ENCODE results near the gene ANXA1. TPM values are rescaled to one million over a fixed set of nuclear protein-coding genes. Genes with fewer than 3 reads are reported as not detected.

The ANXA1 gene
- total and polyA plus RNA-seq, 4 donors: 4.8 to 28.6 (median 14.5) TPM

DNA sequence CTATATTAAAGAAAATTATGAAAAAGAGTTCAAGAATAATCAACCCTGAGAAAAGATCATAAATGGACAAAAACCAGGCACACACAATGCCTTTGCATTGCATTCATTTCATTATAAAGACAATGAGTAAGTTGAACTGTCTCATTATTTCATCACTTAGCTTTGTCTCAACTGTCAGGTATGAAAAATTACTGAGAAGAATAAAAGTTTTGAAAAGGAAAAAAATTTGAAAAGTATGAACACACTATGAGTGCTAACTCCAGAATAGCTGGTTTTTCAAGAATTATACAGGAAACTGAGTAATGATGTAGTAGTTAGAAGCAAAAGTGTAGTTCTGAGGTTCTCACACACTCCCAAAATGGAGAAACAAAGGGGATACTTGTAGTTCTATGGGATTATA lies 16.3 kb upstream of the ANXA1 start:
- Histone ChIP-seq H3K9me3 (ENCODE audit: control insufficient read depth in 4 of 4, low read length in 3 of 4) (no peaks in the 10 kb centered on the region), H3K36me3 (ENCODE audit: control insufficient read depth in 4 of 4, insufficient read depth in 3 of 4, low read depth in 1 of 4, low read length in 3 of 4) (no peaks in the 10 kb centered on the region), H3K9ac (ENCODE audit: low read depth in 1 of 2, low read length in 2 of 2) (no peak overlapping the region), H3K4me1 (ENCODE audit: control insufficient read depth in 4 of 4, insufficient read depth in 4 of 4, low read length in 3 of 4) (no peaks in the 10 kb centered on the region), H3K27me3 (ENCODE audit: control insufficient read depth in 4 of 4, insufficient read depth in 4 of 4, low read length in 3 of 4) (no peaks in the 10 kb centered on the region), H3K4me3 (ENCODE audit: low read depth in 1 of 3, low read length in 3 of 3) (no peak overlapping the region), H3K27ac (ENCODE audit: low read depth in 1 of 2, low read length in 2 of 2) (no peak overlapping the region)
- TF ChIP-seq, protein P1, sequence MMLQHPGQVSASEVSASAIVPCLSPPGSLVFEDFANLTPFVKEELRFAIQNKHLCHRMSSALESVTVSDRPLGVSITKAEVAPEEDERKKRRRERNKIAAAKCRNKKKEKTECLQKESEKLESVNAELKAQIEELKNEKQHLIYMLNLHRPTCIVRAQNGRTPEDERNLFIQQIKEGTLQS (IDR thresholded peaks at IDR 0.05): no peak
- TF ChIP-seq RAD21 (IDR thresholded peaks at IDR 0.05): no peak
- no peak for TF ChIP-seq FOXA2 (IDR thresholded peaks at IDR 0.05)
- TF ChIP-seq FOXA1 (IDR thresholded peaks at IDR 0.05): no peak
- TF ChIP-seq SP1 (IDR thresholded peaks at IDR 0.05): no peak
- no peak for TF ChIP-seq EGR1 (IDR thresholded peaks at IDR 0.05; ENCODE audit: low read depth in 2 of 2)
- DNase-seq (ENCODE audit: low spot score): no peak

DNA sequence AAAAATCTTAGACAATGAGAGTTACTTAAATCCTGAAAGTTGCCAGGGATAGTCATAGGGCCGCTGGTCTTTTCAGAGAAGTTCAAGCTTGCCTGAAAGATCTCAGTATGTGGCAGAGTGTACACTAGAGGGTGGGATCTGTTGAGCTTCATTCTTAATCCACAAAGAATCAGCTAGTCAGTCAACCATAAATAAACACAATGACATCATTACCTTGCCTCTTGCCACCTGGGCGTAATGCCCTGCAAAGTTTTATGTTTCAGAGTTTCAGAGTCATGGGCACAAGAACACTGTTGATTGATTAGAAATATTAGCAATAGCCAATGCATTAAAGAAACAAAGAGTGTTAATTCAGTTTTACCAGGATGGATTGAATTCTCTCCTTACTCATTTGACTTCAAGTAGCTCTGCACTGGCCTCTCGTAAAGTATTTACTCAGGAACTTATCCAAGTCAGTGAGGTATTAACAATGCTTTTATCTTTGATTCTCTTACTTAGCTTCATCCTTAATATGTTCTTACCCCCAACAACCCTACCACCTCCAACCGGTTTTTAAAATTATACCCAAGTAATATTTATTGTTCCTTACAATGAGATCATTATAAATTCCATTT lies 14.3 kb upstream of the ANXA1 start:
- H3K36me3 ChIP-seq (ENCODE audit: control insufficient read depth in 4 of 4, insufficient read depth in 3 of 4, low read depth in 1 of 4, low read length in 3 of 4): no peaks in the 10 kb centered on the region
- no peak overlapping the region for H3K9ac ChIP-seq (ENCODE audit: low read depth in 1 of 2, low read length in 2 of 2)
- H3K27ac ChIP-seq (ENCODE audit: low read depth in 1 of 2, low read length in 2 of 2): no peak overlapping the region
- 68% methylated on average over 4 of the region's 4 CpGs for WGBS
- no peaks in the 10 kb centered on the region for H3K27me3 ChIP-seq (ENCODE audit: control insufficient read depth in 4 of 4, insufficient read depth in 4 of 4, low read length in 3 of 4)
- no peaks in the 10 kb centered on the region for H3K4me1 ChIP-seq (ENCODE audit: control insufficient read depth in 4 of 4, insufficient read depth in 4 of 4, low read length in 3 of 4)
- H3K9me3 ChIP-seq (ENCODE audit: control insufficient read depth in 4 of 4, low read length in 3 of 4): no peaks in the 10 kb centered on the region
- DNase-seq (ENCODE audit: low spot score): no peak
- TF ChIP-seq NR2F2 (IDR thresholded peaks at IDR 0.05): no peak
- no peak for TF ChIP-seq JUND (IDR thresholded peaks at IDR 0.05)
- no peak for TF ChIP-seq HNF4A (conservative IDR thresholded peaks at IDR 0.05)
- no peak for TF ChIP-seq TAF1 (conservative IDR thresholded peaks at IDR 0.05)
- TF ChIP-seq SP1 (IDR thresholded peaks at IDR 0.05): no peak
- TF ChIP-seq, protein P2, sequence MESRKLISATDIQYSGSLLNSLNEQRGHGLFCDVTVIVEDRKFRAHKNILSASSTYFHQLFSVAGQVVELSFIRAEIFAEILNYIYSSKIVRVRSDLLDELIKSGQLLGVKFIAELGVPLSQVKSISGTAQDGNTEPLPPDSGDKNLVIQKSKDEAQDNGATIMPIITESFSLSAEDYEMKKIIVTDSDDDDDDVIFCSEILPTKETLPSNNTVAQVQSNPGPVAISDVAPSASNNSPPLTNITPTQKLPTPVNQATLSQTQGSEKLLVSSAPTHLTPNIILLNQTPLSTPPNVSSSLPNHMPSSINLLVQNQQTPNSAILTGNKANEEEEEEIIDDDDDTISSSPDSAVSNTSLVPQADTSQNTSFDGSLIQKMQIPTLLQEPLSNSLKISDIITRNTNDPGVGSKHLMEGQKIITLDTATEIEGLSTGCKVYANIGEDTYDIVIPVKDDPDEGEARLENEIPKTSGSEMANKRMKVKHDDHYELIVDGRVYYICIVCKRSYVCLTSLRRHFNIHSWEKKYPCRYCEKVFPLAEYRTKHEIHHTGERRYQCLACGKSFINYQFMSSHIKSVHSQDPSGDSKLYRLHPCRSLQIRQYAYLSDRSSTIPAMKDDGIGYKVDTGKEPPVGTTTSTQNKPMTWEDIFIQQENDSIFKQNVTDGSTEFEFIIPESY (IDR thresholded peaks at IDR 0.05): no peak
- TF ChIP-seq FOXA1 (IDR thresholded peaks at IDR 0.05): no peak
- no peak for TF ChIP-seq RAD21 (IDR thresholded peaks at IDR 0.05)
- TF ChIP-seq, protein P1 (IDR thresholded peaks at IDR 0.05): no peak
- TF ChIP-seq, protein P3, sequence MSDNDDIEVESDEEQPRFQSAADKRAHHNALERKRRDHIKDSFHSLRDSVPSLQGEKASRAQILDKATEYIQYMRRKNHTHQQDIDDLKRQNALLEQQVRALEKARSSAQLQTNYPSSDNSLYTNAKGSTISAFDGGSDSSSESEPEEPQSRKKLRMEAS (IDR thresholded peaks at IDR 0.05): no peak
- TF ChIP-seq, protein P4, sequence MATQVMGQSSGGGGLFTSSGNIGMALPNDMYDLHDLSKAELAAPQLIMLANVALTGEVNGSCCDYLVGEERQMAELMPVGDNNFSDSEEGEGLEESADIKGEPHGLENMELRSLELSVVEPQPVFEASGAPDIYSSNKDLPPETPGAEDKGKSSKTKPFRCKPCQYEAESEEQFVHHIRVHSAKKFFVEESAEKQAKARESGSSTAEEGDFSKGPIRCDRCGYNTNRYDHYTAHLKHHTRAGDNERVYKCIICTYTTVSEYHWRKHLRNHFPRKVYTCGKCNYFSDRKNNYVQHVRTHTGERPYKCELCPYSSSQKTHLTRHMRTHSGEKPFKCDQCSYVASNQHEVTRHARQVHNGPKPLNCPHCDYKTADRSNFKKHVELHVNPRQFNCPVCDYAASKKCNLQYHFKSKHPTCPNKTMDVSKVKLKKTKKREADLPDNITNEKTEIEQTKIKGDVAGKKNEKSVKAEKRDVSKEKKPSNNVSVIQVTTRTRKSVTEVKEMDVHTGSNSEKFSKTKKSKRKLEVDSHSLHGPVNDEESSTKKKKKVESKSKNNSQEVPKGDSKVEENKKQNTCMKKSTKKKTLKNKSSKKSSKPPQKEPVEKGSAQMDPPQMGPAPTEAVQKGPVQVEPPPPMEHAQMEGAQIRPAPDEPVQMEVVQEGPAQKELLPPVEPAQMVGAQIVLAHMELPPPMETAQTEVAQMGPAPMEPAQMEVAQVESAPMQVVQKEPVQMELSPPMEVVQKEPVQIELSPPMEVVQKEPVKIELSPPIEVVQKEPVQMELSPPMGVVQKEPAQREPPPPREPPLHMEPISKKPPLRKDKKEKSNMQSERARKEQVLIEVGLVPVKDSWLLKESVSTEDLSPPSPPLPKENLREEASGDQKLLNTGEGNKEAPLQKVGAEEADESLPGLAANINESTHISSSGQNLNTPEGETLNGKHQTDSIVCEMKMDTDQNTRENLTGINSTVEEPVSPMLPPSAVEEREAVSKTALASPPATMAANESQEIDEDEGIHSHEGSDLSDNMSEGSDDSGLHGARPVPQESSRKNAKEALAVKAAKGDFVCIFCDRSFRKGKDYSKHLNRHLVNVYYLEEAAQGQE (IDR thresholded peaks at IDR 0.05): no peak
- no peak for TF ChIP-seq HNF4G (IDR thresholded peaks at IDR 0.05)
- TF ChIP-seq YY1 (IDR thresholded peaks at IDR 0.05): no peak
- TF ChIP-seq FOXA2 (IDR thresholded peaks at IDR 0.05): no peak
- no peak overlapping the region for H3K4me3 ChIP-seq (ENCODE audit: low read depth in 1 of 3, low read length in 3 of 3)

Measured in liver (tissue), 9 donors.